HUES6 (cell line): Measurements from ENCODE around the gene IER2.
"Not testable (repeated sequence)": the region's sequence is repeated elsewhere in the genome, so short reads cannot be mapped to it uniquely, and the experiment has no call there.

Source experiments
- H3K27ac ChIP-seq: 2 replicates; pipeline ENCODE4 v1.7.0; 2013; ENCODE audit warnings: low read depth, mild to moderate bottlenecking, low read length, inconsistent platforms
- H3K27me3 ChIP-seq: 2 replicates; pipeline ENCODE4 v1.6.1; 2013; ENCODE audit warnings: low read length; ENCODE audit not compliant: control insufficient read depth, insufficient read depth
- H3K36me3 ChIP-seq: 2 replicates; pipeline ENCODE4 v1.6.1; 2013; ENCODE audit warnings: low read length; ENCODE audit not compliant: control insufficient read depth, insufficient read depth
- H3K4me1 ChIP-seq: 2 replicates; pipeline ENCODE4 v1.6.1; 2013; ENCODE audit warnings: low read length; ENCODE audit not compliant: control insufficient read depth, insufficient read depth
- H3K4me3 ChIP-seq: 2 replicates; pipeline ENCODE4 v1.5.1; 2013; ENCODE audit warnings: low read depth, low read length
- H3K9ac ChIP-seq: one replicate; pipeline ENCODE4 v1.6.1; 2013; ENCODE audit warnings: mild to moderate bottlenecking, low read length
- H3K9me3 ChIP-seq: 2 replicates; pipeline ENCODE4 v1.6.1; 2013; ENCODE audit warnings: low read depth, low read length; ENCODE audit not compliant: control insufficient read depth, insufficient read depth

Gene IER2

GRCh38 chr19:13155472-13156359, 5.5 kb downstream of the IER2 start:
- Histone ChIP-seq H3K9me3 (no peaks in the 10 kb centered on the region), H3K9ac (peak overlapping the region; percentile 99), H3K27me3 (no peaks in the 10 kb centered on the region), H3K4me3 (peak overlapping the region; percentile 79), H3K27ac (peak overlapping the region; percentile 94), H3K36me3 (peaks cover 9% of the 10 kb centered on the region), H3K4me1 (peaks cover 5% of the 10 kb centered on the region)

DNA sequence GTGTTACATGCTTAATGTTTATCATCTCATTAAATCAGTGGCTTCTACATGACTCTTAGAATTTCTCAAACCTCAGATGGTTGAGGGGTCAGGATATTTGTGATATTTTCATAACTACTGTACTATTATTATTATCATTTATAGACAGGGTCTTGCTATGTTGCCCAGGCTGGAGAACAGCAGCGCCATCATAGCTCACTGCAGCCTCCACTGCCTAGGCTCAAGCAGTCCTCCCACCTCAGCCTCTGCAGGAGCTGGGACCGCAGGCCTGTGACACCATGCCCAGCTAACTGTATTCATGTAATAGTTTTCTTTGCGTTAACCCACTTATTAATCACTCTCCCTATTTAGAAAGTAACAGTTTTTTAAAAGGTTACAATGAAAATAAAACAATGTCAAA, 9.5 kb downstream of the IER2 start:
- H3K36me3 ChIP-seq = no peaks in the 10 kb centered on the region
- H3K4me3 ChIP-seq = no peak overlapping the region
- H3K9ac ChIP-seq = no peak overlapping the region
- no peaks in the 10 kb centered on the region for H3K9me3 ChIP-seq
- no peaks in the 10 kb centered on the region for H3K27me3 ChIP-seq
- no peak overlapping the region for H3K27ac ChIP-seq
- peaks cover 19% of the 10 kb centered on the region for H3K4me1 ChIP-seq

DNA sequence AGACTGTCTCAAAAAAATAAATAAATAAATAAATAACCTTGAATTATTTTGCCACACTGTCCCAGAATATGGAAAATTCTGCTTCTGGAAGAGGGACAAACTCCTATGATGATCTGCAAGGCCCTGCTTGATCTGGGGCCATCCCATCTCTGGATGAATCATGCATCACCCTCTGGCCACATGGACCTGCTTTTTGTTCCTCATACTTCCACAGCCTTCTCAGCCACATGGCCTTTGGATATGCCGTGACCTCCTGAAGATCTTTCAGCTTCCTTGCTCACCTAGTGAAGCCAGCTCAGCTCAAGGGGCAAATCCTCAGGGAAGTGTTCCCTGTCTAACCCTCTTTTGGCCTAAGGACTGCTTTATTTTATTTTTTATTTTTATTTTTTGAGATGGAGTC, 10.3 kb downstream of the IER2 start:
- Histone ChIP-seq H3K4me1 (peaks cover 28% of the 10 kb centered on the region), H3K4me3 (no peak overlapping the region), H3K9me3 (no peaks in the 10 kb centered on the region), H3K9ac (no peak overlapping the region), H3K27me3 (no peaks in the 10 kb centered on the region), H3K36me3 (no peaks in the 10 kb centered on the region), H3K27ac (no peak overlapping the region)

DNA sequence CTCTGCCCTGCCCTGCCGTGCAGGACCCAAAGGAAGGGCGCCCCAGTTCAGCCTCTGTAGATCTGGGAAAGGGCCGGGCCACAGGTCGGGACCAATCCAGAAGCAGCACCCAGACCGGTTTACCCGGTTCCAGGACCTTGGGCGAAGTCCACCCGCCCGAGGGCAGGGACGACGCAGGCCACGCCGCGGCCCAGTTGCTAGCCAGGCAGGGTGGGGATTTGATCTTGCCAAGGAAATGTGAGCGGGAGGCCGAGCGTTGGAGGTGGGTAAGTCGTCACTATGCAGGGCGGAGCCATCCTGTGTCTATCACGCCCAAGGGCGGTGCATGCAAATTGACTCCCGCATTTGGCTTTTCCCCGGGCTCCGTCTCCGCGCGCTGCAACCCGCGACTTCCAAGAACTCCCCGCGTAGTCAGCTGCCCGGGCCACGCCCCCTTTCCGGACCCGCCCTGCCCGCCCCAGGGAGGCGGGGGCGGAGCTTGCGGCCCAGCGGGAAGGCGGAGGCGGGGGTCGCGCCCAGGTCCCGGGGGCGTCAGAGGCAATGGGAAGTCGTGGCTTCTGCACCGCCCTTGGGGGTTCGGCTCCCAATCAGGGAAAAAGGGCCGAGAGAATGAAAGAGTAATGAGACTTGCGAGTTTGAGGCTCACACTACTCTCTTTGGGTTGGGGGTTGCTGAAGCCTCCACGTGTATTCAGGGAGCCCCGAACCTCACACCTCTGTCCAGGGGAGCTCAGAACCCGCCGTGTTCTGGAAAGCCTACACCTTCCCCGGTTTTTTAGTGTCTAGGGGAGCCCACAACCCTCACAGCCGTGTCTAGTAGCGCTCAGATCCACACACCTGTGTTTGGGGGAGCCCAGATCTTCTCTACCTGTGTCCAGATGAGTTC, 12.8 kb downstream of the IER2 start:
- no peaks in the 10 kb centered on the region for H3K27me3 ChIP-seq
- H3K9me3 ChIP-seq = no peaks in the 10 kb centered on the region
- peaks cover 36% of the 10 kb centered on the region for H3K4me1 ChIP-seq
- H3K4me3 ChIP-seq = peak overlapping the region; percentile 65
- H3K9ac ChIP-seq = peak overlapping the region; percentile 98
- peak overlapping the region; percentile 96 for H3K27ac ChIP-seq
- no peaks in the 10 kb centered on the region for H3K36me3 ChIP-seq

GRCh38 chr19:13163609-13164342, 13.6 kb downstream of the IER2 start:
- no peaks in the 10 kb centered on the region for H3K9me3 ChIP-seq
- H3K4me3 ChIP-seq = peak overlapping the region; percentile 65
- H3K36me3 ChIP-seq = no peaks in the 10 kb centered on the region
- H3K27me3 ChIP-seq = no peaks in the 10 kb centered on the region
- H3K4me1 ChIP-seq = peaks cover 41% of the 10 kb centered on the region
- H3K9ac ChIP-seq = peak overlapping the region; percentile 98
- H3K27ac ChIP-seq = peak overlapping the region; percentile 96

GRCh38 chr19:13164343-13165161, 14.3 kb downstream of the IER2 start:
- H3K4me3 ChIP-seq = peak overlapping the region; percentile 65
- no peaks in the 10 kb centered on the region for H3K27me3 ChIP-seq
- no peaks in the 10 kb centered on the region for H3K36me3 ChIP-seq
- peaks cover 44% of the 10 kb centered on the region for H3K4me1 ChIP-seq
- peak overlapping the region; percentile 96 for H3K27ac ChIP-seq
- peak overlapping the region; percentile 98 for H3K9ac ChIP-seq
- no peaks in the 10 kb centered on the region for H3K9me3 ChIP-seq

- Histone ChIP-seq H3K27me3 (no peaks in the 10 kb centered on the region), H3K4me3 (peak overlapping the region; percentile 42), H3K9ac (peak overlapping the region; percentile 98), H3K4me1 (peaks cover 44% of the 10 kb centered on the region), H3K9me3 (no peaks in the 10 kb centered on the region), H3K27ac (peak overlapping the region; percentile 96), H3K36me3 (no peaks in the 10 kb centered on the region)
Measured at GRCh38 chr19:13165162-13165997, 15.2 kb downstream of the IER2 start.

- not testable (repeated sequence) for H3K4me3 ChIP-seq, H3K27ac ChIP-seq, H3K9ac ChIP-seq, H3K27me3 ChIP-seq, H3K9me3 ChIP-seq, H3K36me3 ChIP-seq
- peaks cover 44% of the 10 kb centered on the region for H3K4me1 ChIP-seq
Measured at GRCh38 chr19:13166151-13166550, 15.9 kb downstream of the IER2 start.

DNA sequence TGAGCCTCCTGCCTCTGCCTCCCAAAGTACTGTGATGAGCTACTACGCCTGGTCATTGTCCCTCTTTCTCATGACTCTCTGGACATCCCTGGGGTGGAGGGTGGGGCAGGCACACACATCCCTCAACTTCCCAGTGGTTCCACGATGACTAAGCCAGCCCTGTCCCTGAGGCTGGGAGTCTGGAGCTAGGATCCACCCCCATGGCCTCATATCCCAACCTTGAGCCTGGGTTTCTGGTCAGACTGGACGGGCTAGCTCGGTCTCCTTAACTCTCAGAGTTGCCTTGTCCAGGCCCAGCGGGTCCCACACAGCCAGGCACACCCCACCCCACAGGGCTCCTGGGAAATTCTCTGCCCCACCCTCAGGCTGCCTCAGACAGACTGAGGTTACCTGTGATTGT, 19.6 kb downstream of the IER2 start:
- peaks cover 37% of the 10 kb centered on the region for H3K4me1 ChIP-seq
- H3K27ac ChIP-seq = no peak overlapping the region
- no peaks in the 10 kb centered on the region for H3K36me3 ChIP-seq
- H3K9me3 ChIP-seq = no peaks in the 10 kb centered on the region
- no peak overlapping the region for H3K9ac ChIP-seq
- no peaks in the 10 kb centered on the region for H3K27me3 ChIP-seq
- no peak overlapping the region for H3K4me3 ChIP-seq
